Gastroesophageal sphincter (tissue), 3 donors: ENCODE data around the gene VWA7.

Experiments used
- EP300 ChIP-seq: sonication (generic); formaldehyde crosslinking; IDR thresholded peaks from one replicate; pipeline ENCODE4 v1.6.1; 2017; ENCODE audit warnings: antibody characterized with exemption, mild to moderate bottlenecking
- POLR2A ChIP-seq, 2 donors: fragments of 450-650 bp; IDR thresholded peaks; one replicate each; pipeline ENCODE4 v1.6.1; 2017; ENCODE audit warnings: antibody characterized with exemption in 2 of 2, mild to moderate bottlenecking in 2 of 2, moderate library complexity in 1 of 2
- TF ChIP-seq, protein P1 (sequence below), 4 experiments: fragments of 200-600 bp in 2 of 4; fragments of 450-650 bp in 2 of 4; sonication (generic) in 1 of 4; IDR thresholded peaks; one replicate each; pipeline ENCODE4 v1.5.1; 2017 to 2019; ENCODE audit warnings: antibody characterized with exemption in 4 of 4, mild to moderate bottlenecking in 2 of 4, moderate library complexity in 2 of 4

DNA sequence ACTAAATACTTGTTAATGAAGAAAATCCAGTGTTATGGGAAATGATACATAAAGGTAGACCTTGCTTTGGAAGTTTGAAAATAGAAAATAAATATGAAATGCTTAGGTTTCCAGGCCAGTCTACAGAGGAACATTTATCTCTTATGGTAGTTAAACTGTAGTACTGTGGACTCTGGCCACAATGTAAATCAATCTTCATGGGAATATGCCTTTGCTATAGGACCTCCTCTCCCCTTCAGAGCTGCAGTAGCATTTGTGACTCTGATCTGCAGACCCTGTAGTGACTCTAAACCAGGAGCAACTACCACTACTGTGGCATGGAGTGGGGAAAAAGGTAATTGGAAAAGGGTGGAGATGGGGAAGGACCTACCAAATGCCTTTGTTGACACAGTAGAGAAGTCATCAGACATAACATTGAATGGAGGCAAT lies 42.8 kb upstream of the VWA7 start:
- no peak for TF ChIP-seq EP300
- TF ChIP-seq, protein P1, sequence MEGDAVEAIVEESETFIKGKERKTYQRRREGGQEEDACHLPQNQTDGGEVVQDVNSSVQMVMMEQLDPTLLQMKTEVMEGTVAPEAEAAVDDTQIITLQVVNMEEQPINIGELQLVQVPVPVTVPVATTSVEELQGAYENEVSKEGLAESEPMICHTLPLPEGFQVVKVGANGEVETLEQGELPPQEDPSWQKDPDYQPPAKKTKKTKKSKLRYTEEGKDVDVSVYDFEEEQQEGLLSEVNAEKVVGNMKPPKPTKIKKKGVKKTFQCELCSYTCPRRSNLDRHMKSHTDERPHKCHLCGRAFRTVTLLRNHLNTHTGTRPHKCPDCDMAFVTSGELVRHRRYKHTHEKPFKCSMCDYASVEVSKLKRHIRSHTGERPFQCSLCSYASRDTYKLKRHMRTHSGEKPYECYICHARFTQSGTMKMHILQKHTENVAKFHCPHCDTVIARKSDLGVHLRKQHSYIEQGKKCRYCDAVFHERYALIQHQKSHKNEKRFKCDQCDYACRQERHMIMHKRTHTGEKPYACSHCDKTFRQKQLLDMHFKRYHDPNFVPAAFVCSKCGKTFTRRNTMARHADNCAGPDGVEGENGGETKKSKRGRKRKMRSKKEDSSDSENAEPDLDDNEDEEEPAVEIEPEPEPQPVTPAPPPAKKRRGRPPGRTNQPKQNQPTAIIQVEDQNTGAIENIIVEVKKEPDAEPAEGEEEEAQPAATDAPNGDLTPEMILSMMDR (IDR thresholded peaks at IDR 0.05): no peak
- TF ChIP-seq POLR2A (IDR thresholded peaks at IDR 0.05): no peak
